ENCODE results near the gene SERPINE3.

GRCh38 chr13:51348069-51348967 is 8.8 kb downstream of the SERPINE3 start:
- no peak for TF ChIP-seq CTCF (IDR thresholded peaks at IDR 0.05)
- no peak for TF ChIP-seq EP300 (IDR thresholded peaks at IDR 0.05)

All from esophagus muscularis mucosa (tissue), 3 donors.